SIG-M5 treated with dmso at 0.1 percent for 504 hours (cell line): ENCODE measurements around the gene NPLOC4.
"Not testable (repeated sequence)": the region's sequence is repeated elsewhere in the genome, so short reads cannot be mapped to it uniquely, and the experiment has no call there.

Experiments used
- DNase-seq: peaks from one replicate; lab custom pipeline; 2025; ENCODE audit not compliant: unreplicated experiment; lab: John Stamatoyannopoulos, UW

Gene NPLOC4

DNA sequence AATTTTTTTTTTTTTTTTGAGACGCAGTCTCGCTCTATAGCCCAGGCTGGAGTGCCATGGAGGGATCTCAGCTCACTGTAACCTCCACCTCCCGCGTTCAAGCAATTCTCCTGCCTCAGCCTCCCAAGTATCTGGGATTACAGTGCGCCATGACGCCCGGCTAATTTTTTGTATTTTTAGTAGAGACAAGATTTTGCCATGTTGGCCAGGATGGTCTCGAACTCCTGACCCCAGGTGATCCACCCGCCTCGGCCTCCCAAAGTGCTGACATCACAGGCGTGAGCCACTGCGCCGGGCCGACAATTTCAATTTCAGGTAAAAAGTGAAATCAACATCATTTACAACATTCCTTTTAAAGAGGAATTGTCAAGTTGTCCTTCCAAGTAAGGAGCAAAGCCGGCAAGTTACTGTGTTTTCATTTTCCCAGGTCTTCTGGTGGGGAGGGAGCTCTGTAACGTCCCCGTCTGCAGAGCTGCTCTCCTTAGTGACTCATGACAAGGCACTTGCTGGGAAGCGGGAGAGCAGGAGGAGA lies 873 bp downstream of the NPLOC4 start:
- peak; percentile 31 for DNase-seq

- DNase-seq = no peak
Measured at GRCh38 chr17:81635431-81635830, 1.5 kb downstream of the NPLOC4 start.

GRCh38 chr17:81631482-81631881 lies 5.4 kb downstream of the NPLOC4 start:
- DNase-seq = no peak

- no peak for DNase-seq
Measured at GRCh38 chr17:81630274-81630673, 6.6 kb downstream of the NPLOC4 start.

DNA sequence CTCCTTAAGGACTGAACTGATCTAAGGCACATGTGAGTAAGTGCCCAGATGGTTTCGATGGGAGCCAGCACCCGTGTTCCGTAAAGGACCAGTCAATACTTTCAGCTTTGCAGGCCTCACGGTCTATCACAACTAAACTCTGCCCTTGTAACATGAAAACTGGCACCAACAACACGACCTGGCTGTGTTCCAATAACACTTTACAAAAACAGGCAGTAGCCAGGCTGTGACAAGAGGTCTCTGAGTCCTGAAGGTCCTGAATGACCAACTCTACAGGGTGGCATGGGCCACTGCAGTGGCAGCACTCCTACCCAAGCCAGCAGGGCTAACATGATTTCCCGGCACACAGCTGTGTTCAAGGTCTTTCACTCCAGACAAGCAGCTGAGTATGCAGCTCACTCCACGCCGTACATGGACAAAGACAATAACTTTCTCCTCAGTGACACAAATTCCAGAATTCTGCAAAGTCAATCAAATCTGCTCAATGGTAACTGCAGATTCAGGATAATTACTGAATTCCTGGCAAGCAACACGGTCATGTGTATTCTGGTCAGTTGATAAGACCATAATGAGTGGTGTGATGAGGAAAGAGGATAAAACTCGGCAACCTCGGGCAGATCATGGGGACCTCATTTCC lies 15.3 kb downstream of the NPLOC4 start:
- no peak for DNase-seq

DNA sequence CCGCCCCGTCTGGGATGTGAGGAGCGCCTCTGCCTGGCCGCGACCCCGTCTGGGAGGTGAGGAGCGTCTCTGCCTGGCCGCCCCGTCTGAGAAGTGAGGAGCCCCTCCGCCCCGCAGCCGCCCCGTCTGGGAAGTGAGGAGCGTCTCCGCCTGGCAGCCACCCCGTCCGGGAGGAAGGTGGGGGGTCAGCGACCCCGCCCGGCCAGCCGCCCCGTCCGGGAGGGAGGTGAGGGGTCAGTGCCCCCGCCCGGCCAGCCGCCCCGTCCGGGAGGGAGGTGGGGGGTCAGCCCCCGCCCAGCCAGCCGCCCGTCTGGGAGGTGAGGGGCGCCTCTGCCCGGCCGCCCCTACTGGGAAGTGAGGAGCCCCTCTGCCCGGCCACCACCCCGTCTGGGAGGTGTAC lies 18.6 kb downstream of the NPLOC4 start:
- not testable (repeated sequence) for DNase-seq

DNA sequence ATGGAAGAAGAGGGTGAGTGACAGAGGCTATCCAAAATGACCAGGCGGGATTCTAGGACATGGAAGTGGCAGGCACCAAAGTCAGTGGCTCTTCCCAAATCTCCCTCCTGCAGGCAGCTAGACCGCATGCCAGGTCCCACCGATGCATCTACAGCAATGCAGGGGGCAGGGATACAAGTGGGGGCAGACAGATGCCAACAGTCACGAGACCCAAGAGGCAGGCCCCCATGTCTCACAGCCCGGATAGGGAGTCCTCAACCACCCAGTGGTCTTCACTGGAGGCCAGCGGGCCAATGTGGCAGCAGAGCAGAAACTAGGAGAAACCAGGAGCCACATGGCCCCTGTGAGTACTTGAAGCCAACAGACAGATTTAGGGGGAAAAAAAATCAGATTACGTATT lies 20.0 kb downstream of the NPLOC4 start:
- no peak for DNase-seq

DNA sequence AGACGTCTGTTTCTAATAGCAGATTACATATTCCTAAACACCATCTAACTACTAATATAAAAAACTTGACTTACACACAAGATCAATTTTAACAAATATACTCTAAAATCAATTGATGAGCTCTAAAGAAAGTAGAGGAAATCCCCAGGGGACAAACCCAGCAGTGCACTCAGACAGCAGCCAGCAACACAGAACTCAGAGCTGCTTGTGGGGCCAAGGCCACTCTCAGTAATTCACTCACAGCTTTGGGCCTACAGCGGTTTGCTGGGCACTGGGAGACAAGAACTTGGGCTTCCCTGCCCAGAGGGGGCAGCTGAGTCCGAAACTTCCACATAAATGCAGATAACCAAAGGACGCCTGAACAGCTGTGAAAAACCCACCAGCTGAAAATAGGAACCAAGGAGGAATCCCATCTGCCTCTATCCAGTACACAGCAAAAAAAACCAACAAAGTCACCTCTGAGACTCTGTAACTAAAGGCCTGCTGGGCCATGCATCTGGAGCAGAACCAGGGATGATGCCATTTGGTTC lies 21.4 kb downstream of the NPLOC4 start:
- no peak for DNase-seq

GRCh38 chr17:81612172-81612970 lies 24.5 kb downstream of the NPLOC4 start:
- no peak for DNase-seq

GRCh38 chr17:81609541-81610311 lies 27.2 kb downstream of the NPLOC4 start:
- DNase-seq = no peak

- no peak for DNase-seq
Measured at GRCh38 chr17:81608605-81609004, 28.3 kb downstream of the NPLOC4 start.

DNA sequence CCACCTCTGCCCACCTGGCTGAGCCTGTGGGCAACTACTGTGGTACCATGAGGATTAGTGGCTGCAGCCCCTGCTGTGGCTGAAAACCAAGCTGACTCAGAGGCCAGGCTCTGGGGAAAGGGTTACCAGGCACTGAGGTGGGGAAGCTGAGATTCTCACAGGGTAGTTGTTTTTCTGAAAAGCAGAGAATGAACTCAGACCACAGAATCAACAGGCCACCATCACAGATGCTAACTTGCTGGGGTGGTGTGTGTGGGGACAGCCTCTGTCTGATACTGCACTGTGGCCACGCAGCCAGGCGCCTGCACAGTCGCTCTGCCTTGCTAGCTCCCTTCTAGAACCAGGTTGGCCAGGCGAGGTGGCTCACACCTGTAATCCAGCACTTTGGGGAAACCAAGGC lies 28.8 kb downstream of the NPLOC4 start:
- DNase-seq = no peak

DNA sequence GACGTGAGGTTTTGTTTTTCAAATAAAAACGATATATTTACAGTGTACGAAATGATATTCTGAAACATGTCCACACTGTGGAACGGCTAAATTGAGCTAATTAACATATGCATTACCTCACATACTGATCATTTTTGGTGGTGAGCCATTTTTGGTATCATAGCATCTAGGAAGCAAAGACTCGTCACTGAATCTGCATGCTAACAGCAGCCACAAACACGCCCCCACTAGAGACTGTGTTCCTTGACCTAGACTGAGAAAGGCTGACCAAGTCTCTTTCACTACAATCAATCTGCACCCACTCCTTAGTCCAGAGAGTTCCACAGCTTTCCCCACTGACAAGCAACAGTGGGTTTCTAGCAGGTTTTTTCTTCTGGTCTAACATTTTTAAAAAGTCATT lies 29.5 kb downstream of the NPLOC4 start:
- DNase-seq = no peak

DNA sequence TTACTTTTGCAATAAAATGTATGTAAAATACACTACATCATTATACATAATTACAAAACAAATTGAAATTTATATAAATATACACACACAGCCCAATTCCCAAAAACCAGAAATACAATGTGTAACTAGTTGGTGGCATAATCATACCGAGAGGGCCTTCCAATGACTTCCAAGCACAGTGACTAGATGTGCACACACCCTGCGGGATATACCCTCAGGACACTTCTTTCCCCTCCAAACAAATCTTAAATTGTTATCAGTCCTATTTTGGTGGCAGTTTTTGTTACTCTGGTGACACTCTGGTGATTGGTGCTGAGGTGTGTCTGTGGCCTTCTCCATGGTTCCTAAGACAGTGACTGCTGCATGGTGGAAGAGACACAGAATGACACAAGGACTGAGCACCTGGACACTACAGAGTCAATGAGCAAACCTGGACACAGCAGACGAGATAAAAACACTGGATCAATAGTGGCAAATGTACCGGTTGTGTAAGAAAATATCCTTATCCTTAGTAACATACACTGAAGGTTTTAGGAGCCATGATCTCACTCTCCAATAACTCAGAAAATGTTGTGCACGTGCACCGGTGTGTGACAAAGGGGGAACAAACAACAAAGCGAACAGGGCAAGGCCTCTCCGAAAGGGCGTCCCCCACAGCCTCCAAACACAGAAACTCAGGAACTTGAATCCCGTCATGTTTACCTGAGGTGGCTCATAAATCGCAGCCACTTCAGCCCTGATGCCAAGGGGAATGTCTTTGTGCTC lies 32.9 kb downstream of the NPLOC4 start:
- DNase-seq = no peak

GRCh38 chr17:81601525-81602120 lies 35.3 kb downstream of the NPLOC4 start:
- peak; percentile 74 for DNase-seq

DNA sequence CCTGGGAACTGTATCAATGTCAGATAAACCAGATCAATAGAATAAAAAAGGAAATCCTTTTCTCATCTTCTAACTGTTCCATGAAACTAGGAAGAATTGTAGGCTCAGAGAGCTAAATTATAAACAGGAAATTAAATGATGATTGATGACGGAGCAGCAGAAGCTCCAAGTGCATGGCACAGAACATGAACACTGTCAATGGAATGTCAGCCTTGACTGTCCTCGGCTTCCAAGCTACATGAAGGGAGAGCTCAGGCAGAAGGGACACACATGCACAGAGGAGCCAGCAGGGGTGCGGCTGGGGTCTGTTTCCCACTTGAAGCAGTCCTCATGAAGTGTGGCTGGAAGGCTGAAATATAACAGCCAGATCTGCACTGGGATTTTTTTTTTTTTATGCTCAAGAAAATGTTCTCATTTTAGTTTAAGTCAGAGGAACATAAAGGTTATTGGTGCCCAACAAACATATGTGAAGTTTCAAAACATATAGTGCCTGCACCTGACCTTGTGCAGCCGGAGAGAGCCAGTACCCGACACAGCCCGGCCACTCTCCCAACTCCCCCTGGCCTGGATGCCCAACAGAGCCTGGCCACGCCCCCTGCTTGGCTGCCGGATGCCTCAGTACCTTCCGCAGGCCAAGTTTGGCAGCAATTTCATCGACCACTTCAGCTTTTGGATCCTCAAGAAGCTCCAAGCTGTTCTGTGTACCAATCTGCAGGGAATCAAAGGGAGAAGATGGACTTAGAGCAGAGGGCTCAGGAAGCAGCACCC lies 37.0 kb downstream of the NPLOC4 start:
- DNase-seq = no peak

DNA sequence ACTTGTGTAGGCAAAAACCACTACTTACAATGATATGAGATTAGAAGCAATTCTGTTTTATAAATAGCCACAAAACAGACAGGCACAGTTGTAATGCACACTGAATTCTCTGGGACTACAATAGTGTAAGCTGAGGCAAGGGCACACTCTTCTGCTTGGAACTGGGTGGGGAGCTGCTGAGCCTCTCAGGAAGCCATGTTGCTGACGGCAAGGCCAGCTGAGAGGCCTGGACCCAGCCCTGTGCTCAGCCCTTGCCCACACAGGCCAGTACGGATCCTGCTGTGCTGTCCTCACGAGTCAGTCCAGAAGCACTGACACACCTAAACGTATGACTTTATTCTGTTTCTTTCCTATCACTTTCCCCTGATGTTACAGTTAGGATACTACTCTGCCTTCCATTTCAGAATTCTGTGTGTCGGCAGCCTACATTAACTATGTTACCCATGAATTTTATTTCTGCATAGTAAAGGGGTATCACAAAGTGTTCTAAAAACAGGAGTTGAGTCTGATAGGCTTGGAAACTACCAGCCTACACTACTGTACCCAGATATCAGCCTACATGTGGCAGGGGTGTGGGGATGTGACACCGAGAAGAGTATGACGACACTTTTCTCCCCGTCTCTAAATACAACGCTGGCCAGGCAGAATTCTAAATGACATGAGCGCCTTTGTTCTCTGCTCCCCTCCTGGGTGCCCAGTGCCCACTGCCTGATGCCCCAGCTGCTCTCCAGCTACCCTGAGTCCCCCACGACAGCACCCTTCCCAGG lies 43.6 kb downstream of the NPLOC4 start:
- no peak for DNase-seq

DNA sequence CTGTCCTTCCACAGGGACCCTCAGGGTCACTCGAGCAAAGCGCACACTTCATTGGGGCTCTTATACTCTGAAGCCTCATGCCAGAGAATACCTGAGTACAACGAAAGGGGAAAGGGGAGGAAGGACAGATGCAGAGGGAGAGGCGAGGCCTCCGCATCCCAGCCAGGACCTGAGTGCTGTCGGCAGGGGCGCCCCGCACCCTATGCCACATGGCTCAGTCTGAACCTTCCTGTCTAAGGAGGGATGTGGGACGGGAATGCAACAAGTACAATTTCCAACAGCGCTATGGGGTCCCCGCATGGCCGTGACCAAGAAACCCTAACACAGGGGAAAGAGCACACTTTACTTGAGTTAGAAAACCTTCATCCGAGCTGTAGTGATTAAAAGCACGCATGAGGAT lies 44.9 kb downstream of the NPLOC4 start:
- no peak for DNase-seq

DNA sequence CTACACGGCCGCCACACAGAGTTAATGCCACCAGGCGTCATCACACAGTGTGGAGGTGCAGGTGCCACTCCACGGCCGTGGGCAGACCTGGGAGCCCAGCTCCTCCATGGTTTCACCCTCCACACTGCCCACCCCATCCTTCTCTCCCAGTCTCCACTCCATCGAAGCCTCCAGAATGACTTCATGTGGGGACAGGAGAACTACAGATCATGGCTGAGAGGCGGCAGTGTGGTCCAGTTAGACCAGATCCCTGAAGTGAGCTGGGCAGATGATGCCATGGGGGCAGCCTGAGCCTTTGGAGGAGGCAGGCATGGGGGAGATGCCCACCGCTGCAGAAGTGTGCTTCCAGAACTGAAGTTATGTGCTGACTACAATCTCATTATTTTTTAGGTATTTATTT lies 46.8 kb downstream of the NPLOC4 start:
- no peak for DNase-seq
